Retinal pigment epithelial cell (primary cell): ENCODE results near the gene SLC51B.
"Not testable (repeated sequence)": the region's sequence is repeated elsewhere in the genome, so short reads cannot be mapped to it uniquely, and the experiment has no call there.

ENCODE experiments used
- DNase-seq: peaks from one replicate; pipeline ENCODE4 v3.0.0-alpha.2; 2010; ENCODE audit warnings: low read depth
- H3K4me3 ChIP-seq: 2 replicates; pipeline ENCODE4 v1.5.1; 2011; ENCODE audit warnings: mild to moderate bottlenecking, low read length, control low read depth, moderate library complexity
- CTCF ChIP-seq: conservative IDR thresholded peaks from 2 replicates; pipeline ENCODE4 v1.5.1; 2011; ENCODE audit warnings: low read depth, low read length, control low read depth, inconsistent platforms

Gene SLC51B

GRCh38 chr15:65069779-65070546, 24.8 kb downstream of the SLC51B start:
- H3K4me3 ChIP-seq = no peak overlapping the region
- TF ChIP-seq CTCF = no peak
- no peak for DNase-seq

- no peak for TF ChIP-seq CTCF
- H3K4me3 ChIP-seq = no peak overlapping the region
- no peak for DNase-seq
Measured at GRCh38 chr15:65071381-65071811, 26.2 kb downstream of the SLC51B start.

GRCh38 chr15:65072027-65072426, 26.8 kb downstream of the SLC51B start:
- no peak overlapping the region for H3K4me3 ChIP-seq
- no peak for DNase-seq
- TF ChIP-seq CTCF = no peak

- no peak for TF ChIP-seq CTCF
- H3K4me3 ChIP-seq = no peak overlapping the region
- DNase-seq = no peak
Measured at GRCh38 chr15:65072617-65073016, 27.4 kb downstream of the SLC51B start.

GRCh38 chr15:65074946-65075345, 29.8 kb downstream of the SLC51B start:
- DNase-seq, H3K4me3 ChIP-seq: not testable (repeated sequence)

GRCh38 chr15:65075607-65076395, 30.6 kb downstream of the SLC51B start:
- H3K4me3 ChIP-seq, DNase-seq: not testable (repeated sequence)

GRCh38 chr15:65076486-65077290, 31.5 kb downstream of the SLC51B start, which contains the start of gene KBTBD13:
KBTBD13 (plus strand) TSS chr15:65076746; CDS start chr15:65076816, 70 bp downstream.
- TF ChIP-seq CTCF = no peak
- DNase-seq = no peak
- no peak within 1 kb of the TSS for H3K4me3 ChIP-seq
